ENCODE results near the gene STIMATE. TPM values are rescaled to one million over a fixed set of nuclear protein-coding genes. Genes with fewer than 3 reads are reported as not detected.

Gene STIMATE
- total and polyA plus RNA-seq, 9 of the 15 experiments (the other 6 are each of a cell fraction or from before 2014, with no cell fraction given) = 0.14 to 7.7 (median 4.9) TPM

DNA sequence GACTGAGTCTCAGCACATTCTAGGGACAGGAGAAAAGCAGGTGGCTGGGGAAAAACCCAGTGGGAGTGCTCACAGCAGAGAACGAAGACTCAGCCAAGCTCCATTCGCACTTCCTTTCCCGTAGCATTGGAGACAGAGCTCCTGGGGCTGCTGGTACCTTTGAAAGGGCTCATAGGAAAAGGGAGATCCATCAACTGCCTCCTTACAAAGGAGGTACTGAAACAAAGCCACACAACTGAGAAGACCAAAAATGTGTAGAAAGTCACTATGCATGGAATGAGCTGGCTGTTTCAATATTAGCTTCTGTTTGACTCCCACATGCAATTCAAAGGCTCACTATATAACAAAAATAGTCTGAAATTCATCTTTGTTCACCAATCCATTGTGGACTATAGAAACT, 16.9 kb downstream of the STIMATE start (continued):
- TF ChIP-seq, protein P1, sequence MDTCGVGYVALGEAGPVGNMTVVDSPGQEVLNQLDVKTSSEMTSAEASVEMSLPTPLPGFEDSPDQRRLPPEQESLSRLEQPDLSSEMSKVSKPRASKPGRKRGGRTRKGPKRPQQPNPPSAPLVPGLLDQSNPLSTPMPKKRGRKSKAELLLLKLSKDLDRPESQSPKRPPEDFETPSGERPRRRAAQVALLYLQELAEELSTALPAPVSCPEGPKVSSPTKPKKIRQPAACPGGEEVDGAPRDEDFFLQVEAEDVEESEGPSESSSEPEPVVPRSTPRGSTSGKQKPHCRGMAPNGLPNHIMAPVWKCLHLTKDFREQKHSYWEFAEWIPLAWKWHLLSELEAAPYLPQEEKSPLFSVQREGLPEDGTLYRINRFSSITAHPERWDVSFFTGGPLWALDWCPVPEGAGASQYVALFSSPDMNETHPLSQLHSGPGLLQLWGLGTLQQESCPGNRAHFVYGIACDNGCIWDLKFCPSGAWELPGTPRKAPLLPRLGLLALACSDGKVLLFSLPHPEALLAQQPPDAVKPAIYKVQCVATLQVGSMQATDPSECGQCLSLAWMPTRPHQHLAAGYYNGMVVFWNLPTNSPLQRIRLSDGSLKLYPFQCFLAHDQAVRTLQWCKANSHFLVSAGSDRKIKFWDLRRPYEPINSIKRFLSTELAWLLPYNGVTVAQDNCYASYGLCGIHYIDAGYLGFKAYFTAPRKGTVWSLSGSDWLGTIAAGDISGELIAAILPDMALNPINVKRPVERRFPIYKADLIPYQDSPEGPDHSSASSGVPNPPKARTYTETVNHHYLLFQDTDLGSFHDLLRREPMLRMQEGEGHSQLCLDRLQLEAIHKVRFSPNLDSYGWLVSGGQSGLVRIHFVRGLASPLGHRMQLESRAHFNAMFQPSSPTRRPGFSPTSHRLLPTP (IDR thresholded peaks at IDR 0.05; ENCODE audit: borderline replicate concordance, extremely low read depth, insufficient read length) = no peak

- H3K4me2 ChIP-seq (ENCODE audit: insufficient read depth, low read length) = no peak overlapping the region
- peaks cover 4 to 14% of the 10 kb centered on the region in 2 experiments; a peak in 4 of 5 replicates for H3K4me1 ChIP-seq (replicated peaks in 1 of 2; ENCODE audit: control insufficient read depth in 2 of 2, insufficient read depth in 2 of 2, low read length in 2 of 2)
- BruUV-seq (replicated peaks) = no TSS peak
- no peak for TF ChIP-seq AFF4 (CRISPR knock-in tag; IDR thresholded peaks at IDR 0.05)
- TF ChIP-seq, protein P2, sequence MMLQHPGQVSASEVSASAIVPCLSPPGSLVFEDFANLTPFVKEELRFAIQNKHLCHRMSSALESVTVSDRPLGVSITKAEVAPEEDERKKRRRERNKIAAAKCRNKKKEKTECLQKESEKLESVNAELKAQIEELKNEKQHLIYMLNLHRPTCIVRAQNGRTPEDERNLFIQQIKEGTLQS (IDR thresholded peaks at IDR 0.05) = no peak
- TF ChIP-seq, protein P2 (CRISPR knock-in tag; conservative IDR thresholded peaks at IDR 0.05) = no peak
- no peak for TF ChIP-seq E2F4 (CRISPR knock-in tag; IDR thresholded peaks at IDR 0.05; ENCODE audit: low read depth)
- no peak for TF ChIP-seq CHAMP1 (IDR thresholded peaks at IDR 0.05)
- no peak for TF ChIP-seq ARNT (IDR thresholded peaks at IDR 0.05)
- TF ChIP-seq ZNF561 (CRISPR knock-in tag; conservative IDR thresholded peaks at IDR 0.05) = no peak
- TF ChIP-seq ZNF431 (CRISPR knock-in tag; IDR thresholded peaks at IDR 0.05) = no peak
These were observed 17.3 kb downstream of the STIMATE start for GRCh38 chr3:52880047-52880446.

More at GRCh38 chr3:52880047-52880446, 17.3 kb downstream of the STIMATE start:
- POLR2A ChIA-PET = interaction anchor here (2.1 kb wide), 1 partner anchor 14 kb away, joined by 11 read pairs; no protein-coding TSS in a partner anchor
- no peaks in the 10 kb centered on the region for H3K79me2 ChIP-seq (ENCODE audit: control insufficient read depth, insufficient read depth, low read length)
- in situ Hi-C loops (cut with MboI) (no loop called here), intact Hi-C loops (cut with micrococcal nuclease) (no loop called here)
- FAIRE-seq (no peak), ATAC-seq (peak; percentile 31; the same call in 1 of the 3 replicates), DNase-seq (ENCODE audit: extremely low read depth in 1 of 4, low spot score in 3 of 4) (no peak)
- H3K27me3 ChIP-seq (ENCODE audit: control insufficient read depth in 2 of 2, insufficient read depth in 2 of 2, low read length in 2 of 2) = no peaks in the 10 kb centered on the region
- H4K20me1 ChIP-seq (replicated peaks; ENCODE audit: control insufficient read depth, insufficient read depth, low read length) = no peaks in the 10 kb centered on the region
- H2AFZ ChIP-seq (ENCODE audit: low read depth, low read length) = no peak overlapping the region
- no peaks in the 10 kb centered on the region for H3K9me1 ChIP-seq (ENCODE audit: control insufficient read depth, insufficient read depth, low read length)
- H3K36me3 ChIP-seq (ENCODE audit: control insufficient read depth, insufficient read depth, low read length) = no peaks in the 10 kb centered on the region
- CTCF ChIA-PET (ENCODE audit: low intra/inter-chr PET ratio) = no interaction called here
- H3K9me3 ChIP-seq (replicated peaks; ENCODE audit: control insufficient read depth, insufficient read depth, low read depth, low read length) = no peaks in the 10 kb centered on the region
- no peak overlapping the region for H3K9ac ChIP-seq (ENCODE audit: insufficient read depth in 1 of 2, low read depth in 2 of 2, low read length in 2 of 2)
- no peak overlapping the region for H3K4me3 ChIP-seq
- H3K27ac ChIP-seq (ENCODE audit: extremely low read depth, low read depth, low read length) = no peak overlapping the region
- 42% methylated on average over 4 of the region's 5 CpGs for WGBS (ENCODE audit: insufficient coverage, low coverage, missing lambda C conversion rate)

Measured in K562 (cell line).